Endothelial cell of umbilical vein (primary cell): ENCODE results near the gene CCDC177. TPM values are rescaled to one million over a fixed set of nuclear protein-coding genes. Genes with fewer than 3 reads are reported as not detected.
A peak's percentile ranks its signal among the peaks of the same experiment; 100 is the strongest.

Experiments used
- BruUV-seq: library from RNA; stranded (reverse); fragments of 400-500 nt; replicated peaks from 2 replicates; lab custom pipeline; 2021; lab: Mats Ljungman, UMichigan
- CTCF ChIA-PET: fragments of 300-600, 350-600 bp; sonication (Branson Sonifier 250); formaldehyde crosslinking; loops from one replicate; lab custom pipeline; 2021; ENCODE audit warnings: antibody characterized with exemption, inconsistent platforms; lab: Charles Lee
- POLR2A ChIA-PET: fragments of 300-600, 350-600 bp; sonication (Branson Sonifier 250); formaldehyde crosslinking; loops from one replicate; lab custom pipeline; 2021; ENCODE audit warnings: antibody characterized with exemption, inconsistent platforms; lab: Charles Lee
- DNase-seq: peaks from one replicate; pipeline ENCODE4 v3.0.0-alpha.2; 2011; ENCODE audit warnings: low read depth, low spot score
- FAIRE-seq: peaks from 2 replicates; lab custom pipeline; 2011; peaks lifted over from hg19 to GRCh38; lab: Jason Lieb, UNC
- H2AFZ ChIP-seq: 2 replicates; pipeline ENCODE4 v1.6.0; 2012; ENCODE audit warnings: low read depth, low read length, control low read depth, inconsistent platforms
- H3K27ac ChIP-seq: 2 replicates; pipeline ENCODE4 v1.5.1; 2011; ENCODE audit warnings: low read depth, mild to moderate bottlenecking, control low read depth, low read length, moderate library complexity; ENCODE audit not compliant: insufficient read depth
- H3K27me3 ChIP-seq, 2 experiments: 2 replicates each; pipeline versions ENCODE4 v1.6.0 to v1.6.1; 2011; ENCODE audit warnings: low read length in 2 of 2, mixed read lengths in 1 of 2; ENCODE audit not compliant: control insufficient read depth in 2 of 2, insufficient read depth in 2 of 2
- H3K36me3 ChIP-seq, 2 experiments: 2 replicates in 1 of 2; 3 replicates in 1 of 2; pipeline ENCODE4 v1.5.1; 2011; ENCODE audit warnings: low read length in 2 of 2, mild to moderate bottlenecking in 1 of 2, moderate library complexity in 1 of 2; ENCODE audit not compliant: control insufficient read depth in 2 of 2, insufficient read depth in 2 of 2; ENCODE audit errors: extremely low read depth in 1 of 2
- H3K4me1 ChIP-seq: 3 replicates; pipeline ENCODE4 v1.5.1; 2011; ENCODE audit warnings: mild to moderate bottlenecking, low read length; ENCODE audit not compliant: control insufficient read depth, insufficient read depth; ENCODE audit errors: extremely low read depth
- H3K4me2 ChIP-seq: 2 replicates; pipeline ENCODE4 v1.6.1; 2011; ENCODE audit warnings: low read length, control low read depth, mixed read lengths; ENCODE audit not compliant: insufficient read depth
- H3K4me3 ChIP-seq, 3 experiments: fragments of 200-600 bp in 1 of 3; sonication (generic), shearing (Covaris generic) in 1 of 3; replicated peaks in 1 of 3; 2 replicates each; pipeline ENCODE4 v1.5.1; 2011 to 2016; ENCODE audit warnings: control low read depth in 3 of 3, low read length in 3 of 3, mild to moderate bottlenecking in 2 of 3, inconsistent platforms in 1 of 3, low read depth in 1 of 3, moderate library complexity in 1 of 3; ENCODE audit not compliant: insufficient read depth in 1 of 3
- H3K79me2 ChIP-seq: 2 replicates; pipeline ENCODE4 v1.6.0; 2012; ENCODE audit warnings: low read length, inconsistent platforms; ENCODE audit not compliant: control insufficient read depth, insufficient read depth
- H3K9ac ChIP-seq: replicated peaks from 2 replicates; pipeline ENCODE3; 2011; ENCODE audit warnings: low read length, control low read depth; ENCODE audit not compliant: insufficient read depth; ENCODE audit errors: extremely low read depth
- H3K9me1 ChIP-seq: replicated peaks from 3 replicates; pipeline ENCODE4 v1.6.0; 2011; ENCODE audit warnings: mild to moderate bottlenecking, low read length; ENCODE audit not compliant: control insufficient read depth, insufficient read depth; ENCODE audit errors: extremely low read depth
- H3K9me3 ChIP-seq: replicated peaks from 2 replicates; pipeline ENCODE4 v1.5.1; 2012; ENCODE audit warnings: low read length, inconsistent platforms; ENCODE audit not compliant: control insufficient read depth, insufficient read depth
- H4K20me1 ChIP-seq: replicated peaks from 2 replicates; pipeline ENCODE3; 2011; ENCODE audit warnings: mild to moderate bottlenecking, low read length; ENCODE audit not compliant: control insufficient read depth, insufficient read depth; ENCODE audit errors: extremely low read depth
- EZH2 ChIP-seq: IDR thresholded peaks from 2 replicates; pipeline ENCODE4 v1.6.1; 2012; ENCODE audit warnings: borderline replicate concordance, low read depth, mild to moderate bottlenecking, moderate library complexity, low read length, inconsistent platforms; ENCODE audit not compliant: severe bottlenecking
- FOS ChIP-seq: IDR thresholded peaks from 2 replicates; pipeline ENCODE4 v1.6.1; 2011; ENCODE audit warnings: mild to moderate bottlenecking, low read length, moderate library complexity, borderline replicate concordance; ENCODE audit not compliant: insufficient read depth
- GATA2 ChIP-seq: IDR thresholded peaks from 2 replicates; pipeline ENCODE4 v1.7.0; 2011; ENCODE audit warnings: low read depth, mild to moderate bottlenecking, moderate library complexity, mixed read lengths, low read length; ENCODE audit not compliant: insufficient read length, insufficient read depth
- JUN ChIP-seq: IDR thresholded peaks from 2 replicates; pipeline ENCODE4 v1.6.1; 2011; ENCODE audit warnings: borderline replicate concordance, low read depth; ENCODE audit not compliant: insufficient read length, insufficient read depth
- MYC ChIP-seq: IDR thresholded peaks from one replicate; pipeline ENCODE4 v1.6.1; 2011; ENCODE audit warnings: mild to moderate bottlenecking, low read depth, low read length
- POLR2A ChIP-seq: IDR thresholded peaks from 2 replicates; pipeline ENCODE4 v1.6.1; 2012; ENCODE audit warnings: low read depth, mild to moderate bottlenecking, control low read depth, low read length
- POLR2AphosphoS5 ChIP-seq: IDR thresholded peaks from 2 replicates; pipeline ENCODE4 v1.6.1; 2012; ENCODE audit warnings: low read depth, mild to moderate bottlenecking, control low read depth, low read length, moderate library complexity; ENCODE audit not compliant: insufficient read depth
- dilution Hi-C: fragments of 300-500 bp; cut with MboI; formaldehyde crosslinking; loops from one replicate; pipeline ENCODE4 v1.15.0; 2019; ENCODE audit warnings: low sequenced_read_pairs; ENCODE audit not compliant: extremely low pct_ligation_motif_present
- intact Hi-C: fragments of 100-400 bp; cut with micrococcal nuclease; formaldehyde crosslinking; loops from one replicate; pipeline ENCODE4 v1.10.0; 2022
- polyA plus RNA-seq, 4 experiments: library from polyadenylated mRNA; depleted of rRNA in 3 of 4; stranded (reverse) in 3 of 4; unstranded in 1 of 4; fragments of >200 nt; gene quantifications; 2 replicates each; pipeline versions ENCODE4 v1.2.1 to v1.2.3, GENCODE V29; 2011 to 2012; ENCODE audit warnings: missing spikeins in 1 of 4
- total RNA-seq: library from RNA; stranded (reverse); gene quantifications from 2 replicates; pipeline ENCODE4 v1.2.3, GENCODE V29; 2021
- TF ChIP-seq, protein P1 (sequence below): IDR thresholded peaks from 2 replicates; pipeline ENCODE4 v1.6.1; 2011; ENCODE audit not compliant: insufficient read depth, insufficient read length
- TF ChIP-seq, protein P2 (sequence below), 2 donors: IDR thresholded peaks; 1 replicate in 1 of 2; 2 replicates in 1 of 2; pipeline ENCODE4 v1.5.1; 2011; ENCODE audit warnings: low read length in 2 of 2, mild to moderate bottlenecking in 2 of 2, moderate library complexity in 2 of 2, control low read depth in 1 of 2, inconsistent platforms in 1 of 2, low read depth in 1 of 2; ENCODE audit not compliant: insufficient read depth in 1 of 2; ENCODE audit errors: extremely low read depth in 1 of 2

Gene CCDC177
- total and polyA plus RNA-seq, 2 donors (not counting 3 experiments of a cell fraction or from before 2014, with no cell fraction given), result not detected

DNA sequence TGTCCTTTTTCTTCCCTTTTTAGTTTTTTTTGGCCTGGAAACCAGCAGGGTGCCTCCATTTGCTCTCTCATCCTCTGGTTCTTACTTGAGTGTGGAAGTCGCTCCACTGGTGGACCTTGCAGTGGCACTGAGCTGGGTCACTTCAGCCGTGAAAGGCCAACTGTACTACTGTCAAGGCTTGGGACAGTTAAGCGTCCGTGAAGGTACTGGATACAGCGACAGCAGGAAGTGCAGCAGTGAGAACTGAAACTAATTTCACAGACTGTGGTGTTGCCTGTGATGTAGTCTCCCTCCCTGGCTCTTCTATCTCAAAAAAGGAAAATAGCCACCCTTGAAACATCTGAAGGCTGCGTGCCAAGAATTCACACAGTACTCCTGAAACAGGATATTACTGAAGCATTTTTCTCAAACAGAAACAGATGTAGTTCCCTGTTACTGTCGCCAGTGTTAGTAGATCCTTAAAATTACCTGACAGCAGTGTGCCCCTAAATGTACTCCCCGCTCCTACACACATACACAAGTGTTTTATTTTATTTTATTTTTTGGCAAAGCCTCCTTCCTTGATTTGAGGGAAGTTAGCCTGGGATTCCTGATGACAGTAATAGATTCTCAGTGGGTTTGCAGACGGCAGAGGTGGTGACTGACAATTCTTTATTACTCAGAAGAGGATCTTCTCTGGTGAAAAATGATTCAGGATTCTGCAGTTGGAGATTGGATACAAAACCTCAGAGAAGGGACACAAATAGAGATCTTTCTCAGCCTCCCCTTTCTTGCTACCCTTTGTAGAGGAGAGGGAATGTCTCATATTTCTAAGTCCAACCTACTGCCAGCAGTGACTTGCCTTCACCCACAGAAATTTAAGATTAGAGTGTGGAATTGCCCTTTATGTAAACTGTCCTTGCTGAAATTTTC is 41.1 kb upstream of the CCDC177 start:
- Histone ChIP-seq H3K9me1 (no peaks in the 10 kb centered on the region), H3K27ac (peak overlapping the region; percentile 4), H3K36me3 (no peaks in the 10 kb centered on the region), H3K4me1 (peaks cover 32% of the 10 kb centered on the region), H3K79me2 (peaks cover 77% of the 10 kb centered on the region), H3K9ac (no peak overlapping the region), H3K27me3 (no peaks in the 10 kb centered on the region), H2AFZ (peak overlapping the region; percentile 24), H3K9me3 (no peaks in the 10 kb centered on the region), H4K20me1 (peaks cover 3% of the 10 kb centered on the region), H3K4me3 (peak overlapping the region in 1 of 3 experiments; percentile 39), H3K4me2 (peak overlapping the region; percentile 61)
- TF ChIP-seq MYC, result no peak
- no peak for TF ChIP-seq POLR2A
- intact Hi-C loops, result no loop called here
- BruUV-seq, result no TSS peak
- ChIA-PET CTCF (interaction anchor here (1.3 to 1.5 kb wide), 3 partner anchors 11 to 110 kb away, joined by 3 to 5 read pairs (median 4); no protein-coding TSS in a partner anchor), POLR2A (interaction anchor here (0.6 kb wide), 1 partner anchor 146 kb away, joined by 5 read pairs; no protein-coding TSS in a partner anchor)
- FAIRE-seq (peak; percentile 77), DNase-seq (peak; percentile 65)
- dilution Hi-C loops, result no loop called here

DNA sequence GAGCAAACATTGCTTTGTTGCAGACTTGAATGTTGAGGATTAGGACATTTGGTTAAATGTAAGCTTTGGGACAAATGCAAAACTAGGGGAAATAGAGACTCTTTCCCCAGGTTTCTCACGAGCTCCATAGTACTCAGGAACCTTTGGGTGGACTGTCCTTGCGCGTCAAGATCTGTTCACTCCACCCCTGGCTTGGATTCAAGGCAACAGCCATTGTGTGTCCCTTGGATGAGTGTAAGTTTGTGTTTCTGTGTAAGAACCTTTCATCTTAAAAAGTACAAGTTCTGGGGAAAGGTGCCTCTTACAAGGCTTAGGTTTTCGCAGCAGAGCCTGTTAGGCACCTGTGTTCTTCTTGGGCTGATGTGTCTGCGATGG is 40.4 kb upstream of the CCDC177 start:
- ChIA-PET CTCF (interaction anchor here (1.0 to 1.5 kb wide), 2 partner anchors 110 to 112 kb away, joined by 3 read pairs; no protein-coding TSS in a partner anchor), POLR2A (interaction anchor here (0.6 kb wide), 1 partner anchor 146 kb away, joined by 5 read pairs; no protein-coding TSS in a partner anchor)
- Histone ChIP-seq H3K9ac (no peak overlapping the region), H3K9me1 (no peaks in the 10 kb centered on the region), H3K4me2 (peak overlapping the region; percentile 61), H3K9me3 (no peaks in the 10 kb centered on the region), H3K79me2 (peaks cover 72% of the 10 kb centered on the region), H3K27me3 (no peaks in the 10 kb centered on the region), H3K4me1 (peaks cover 37% of the 10 kb centered on the region), H2AFZ (no peak overlapping the region), H3K36me3 (no peaks in the 10 kb centered on the region), H3K27ac (peak overlapping the region; percentile 4), H4K20me1 (peaks cover 2% of the 10 kb centered on the region), H3K4me3 (peak overlapping the region in 1 of 3 experiments; percentile 39)
- FAIRE-seq, result no peak
- intact Hi-C loops (no loop called here), dilution Hi-C loops (no loop called here)
- TF ChIP-seq MYC (no peak), FOS (no peak), POLR2AphosphoS5 (no peak), EZH2 (no peak), JUN (no peak), POLR2A (no peak), GATA2 (no peak)
- TF ChIP-seq, protein P1, sequence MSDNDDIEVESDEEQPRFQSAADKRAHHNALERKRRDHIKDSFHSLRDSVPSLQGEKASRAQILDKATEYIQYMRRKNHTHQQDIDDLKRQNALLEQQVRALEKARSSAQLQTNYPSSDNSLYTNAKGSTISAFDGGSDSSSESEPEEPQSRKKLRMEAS, result no peak
- TF ChIP-seq, protein P2, sequence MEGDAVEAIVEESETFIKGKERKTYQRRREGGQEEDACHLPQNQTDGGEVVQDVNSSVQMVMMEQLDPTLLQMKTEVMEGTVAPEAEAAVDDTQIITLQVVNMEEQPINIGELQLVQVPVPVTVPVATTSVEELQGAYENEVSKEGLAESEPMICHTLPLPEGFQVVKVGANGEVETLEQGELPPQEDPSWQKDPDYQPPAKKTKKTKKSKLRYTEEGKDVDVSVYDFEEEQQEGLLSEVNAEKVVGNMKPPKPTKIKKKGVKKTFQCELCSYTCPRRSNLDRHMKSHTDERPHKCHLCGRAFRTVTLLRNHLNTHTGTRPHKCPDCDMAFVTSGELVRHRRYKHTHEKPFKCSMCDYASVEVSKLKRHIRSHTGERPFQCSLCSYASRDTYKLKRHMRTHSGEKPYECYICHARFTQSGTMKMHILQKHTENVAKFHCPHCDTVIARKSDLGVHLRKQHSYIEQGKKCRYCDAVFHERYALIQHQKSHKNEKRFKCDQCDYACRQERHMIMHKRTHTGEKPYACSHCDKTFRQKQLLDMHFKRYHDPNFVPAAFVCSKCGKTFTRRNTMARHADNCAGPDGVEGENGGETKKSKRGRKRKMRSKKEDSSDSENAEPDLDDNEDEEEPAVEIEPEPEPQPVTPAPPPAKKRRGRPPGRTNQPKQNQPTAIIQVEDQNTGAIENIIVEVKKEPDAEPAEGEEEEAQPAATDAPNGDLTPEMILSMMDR (IDR thresholded peaks at IDR 0.05; ENCODE audit: extremely low read depth in 1 of 2, insufficient read depth in 1 of 2, low read depth in 1 of 2, low read length in 2 of 2), result no peak
- BruUV-seq, result no TSS peak
- no peak for DNase-seq
